Right lobe of liver (tissue), 6 donors: ENCODE measurements around the gene TLNRD1. TPM values are rescaled to one million over a fixed set of nuclear protein-coding genes. Genes with fewer than 3 reads are reported as not detected.

Experiments
- ATAC-seq, 4 donors: fragments of 200-7000 bp; cut with Tn5 transposase; one replicate each; pipeline ENCODE4 v1.9.1; 2020; ENCODE audit warnings: mild to moderate bottlenecking in 4 of 4, moderate library complexity in 4 of 4
- DNase-seq, 3 donors: peaks; one replicate each; pipeline ENCODE4 v3.0.0-alpha.2; 2020
- H3K27ac ChIP-seq, 3 donors: fragments of 200-600 bp; one replicate each; pipeline ENCODE4 v1.8.0; 2022
- H3K27me3 ChIP-seq, 2 donors: fragments of 200-600 bp; one replicate each; pipeline ENCODE4 v1.8.0; 2022
- H3K36me3 ChIP-seq, 4 donors: fragments of 200-600 bp; sonication (generic) in 1 of 4; one replicate each; pipeline versions ENCODE4 v1.5.1 to v1.8.0; 2017 to 2022; ENCODE audit warnings: control low read depth in 1 of 4
- H3K4me1 ChIP-seq, 4 donors: fragments of 200-600 bp; sonication (generic) in 1 of 4; one replicate each; pipeline versions ENCODE4 v1.5.1 to v1.8.0; 2017 to 2022; ENCODE audit warnings: control low read depth in 1 of 4
- H3K4me3 ChIP-seq, 3 donors: fragments of 200-600 bp; one replicate each; pipeline ENCODE4 v1.8.0; 2022
- H3K9me3 ChIP-seq, 4 donors: fragments of 200-600 bp; sonication (generic) in 1 of 4; one replicate each; pipeline versions ENCODE4 v1.5.1 to v1.8.0; 2017 to 2022; ENCODE audit warnings: control low read depth in 1 of 4
- POLR2A ChIP-seq: fragments of 450-650 bp; IDR thresholded peaks from one replicate; pipeline ENCODE4 v1.6.1; 2017; ENCODE audit warnings: antibody characterized with exemption, mild to moderate bottlenecking
- WGBS: methylation state at CpG from one replicate; pipeline ENCODE4 v1.1.6; 2018; ENCODE audit warnings: low coverage, low lambda C conversion rate; ENCODE audit not compliant: insufficient coverage; ENCODE audit errors: missing lambda C conversion rate; 5-methylcytosine and 5-hydroxymethylcytosine counted together
- intact Hi-C, 2 donors: fragments of 100-400 bp; cut with DNase I; formaldehyde crosslinking; loops; one replicate each; pipeline versions ENCODE4 v1.11.2 to v1.14.1; 2022
- microRNA-seq, 2 donors: library from miRNA; unstranded; fragments of <30 nt; microRNA quantifications; one replicate each; pipeline ENCODE4, GENCODE V29; 2019 to 2020
- small RNA-seq, 2 experiments: library from RNA; depleted of rRNA; stranded (forward); fragments of <200 nt; gene quantifications; one replicate each; pipeline ENCODE3, GENCODE V24; 2016
- total RNA-seq, 6 experiments: library from RNA; depleted of rRNA in 2 of 6; stranded (reverse); fragments of >200 nt in 2 of 6; fragmentation: NEBNext Ultra II Directional in 3 of 6; extraction: Animal tissue kit (Norgen Biotek cat#: 25700) in 3 of 6; gene quantifications; one replicate each; pipeline versions ENCODE4 v1.1.0 to v1.2.4, GENCODE V29; 2016 to 2023
- TF ChIP-seq, protein P1 (sequence below), 4 donors: fragments of 200-600 bp in 3 of 4; fragments of 450-650 bp in 1 of 4; IDR thresholded peaks; one replicate each; pipeline versions ENCODE4 v1.5.1 to v1.8.0; 2016 to 2022; ENCODE audit warnings: antibody characterized with exemption in 4 of 4, mild to moderate bottlenecking in 2 of 4
- donor health status: DM: no; HTN: yes; CAD: no.
- donor health status: DM: no; HTN: no; CAD: no.
- donor health status: DM: no; HTN: no; CAD: no.
- donor health status: DM: no; HTN: yes; CAD: no.
- donor health status: DM: no; HTN: yes; CAD: no.

The TLNRD1 gene
- total RNA-seq, 6 experiments from 2014 or later: 3.0 to 7.4 (median 5.5) TPM

DNA sequence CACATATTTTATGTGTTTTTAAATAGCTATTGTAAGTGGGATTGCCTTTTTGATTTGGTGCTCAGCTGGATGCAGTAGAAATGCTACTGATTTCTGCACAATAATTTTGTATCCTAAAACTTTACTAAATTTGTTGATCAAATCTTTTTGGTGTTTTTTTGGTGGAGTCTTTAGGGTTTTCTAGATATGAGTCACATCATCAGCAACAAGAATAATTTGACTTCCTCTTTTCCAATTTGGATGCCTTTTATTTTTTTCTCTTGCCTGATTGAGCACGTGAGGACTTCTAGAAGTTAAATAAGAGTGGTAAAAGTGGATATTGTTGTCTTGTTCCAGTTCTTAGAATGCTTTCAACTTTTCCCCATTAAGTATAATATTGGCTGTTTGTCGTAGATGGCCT, 51.3 kb downstream of the TLNRD1 start:
- Histone ChIP-seq H3K9me3 (no peaks in the 10 kb centered on the region), H3K4me1 (peaks cover 0 to 8% (median 0%) of the 10 kb centered on the region in 4 donors), H3K27ac (no peak overlapping the region), H3K4me3 (no peak overlapping the region), H3K27me3 (no peaks in the 10 kb centered on the region), H3K36me3 (no peaks in the 10 kb centered on the region)
- no peak for ATAC-seq
- intact Hi-C loops: no loop called here
- TF ChIP-seq, protein P1, sequence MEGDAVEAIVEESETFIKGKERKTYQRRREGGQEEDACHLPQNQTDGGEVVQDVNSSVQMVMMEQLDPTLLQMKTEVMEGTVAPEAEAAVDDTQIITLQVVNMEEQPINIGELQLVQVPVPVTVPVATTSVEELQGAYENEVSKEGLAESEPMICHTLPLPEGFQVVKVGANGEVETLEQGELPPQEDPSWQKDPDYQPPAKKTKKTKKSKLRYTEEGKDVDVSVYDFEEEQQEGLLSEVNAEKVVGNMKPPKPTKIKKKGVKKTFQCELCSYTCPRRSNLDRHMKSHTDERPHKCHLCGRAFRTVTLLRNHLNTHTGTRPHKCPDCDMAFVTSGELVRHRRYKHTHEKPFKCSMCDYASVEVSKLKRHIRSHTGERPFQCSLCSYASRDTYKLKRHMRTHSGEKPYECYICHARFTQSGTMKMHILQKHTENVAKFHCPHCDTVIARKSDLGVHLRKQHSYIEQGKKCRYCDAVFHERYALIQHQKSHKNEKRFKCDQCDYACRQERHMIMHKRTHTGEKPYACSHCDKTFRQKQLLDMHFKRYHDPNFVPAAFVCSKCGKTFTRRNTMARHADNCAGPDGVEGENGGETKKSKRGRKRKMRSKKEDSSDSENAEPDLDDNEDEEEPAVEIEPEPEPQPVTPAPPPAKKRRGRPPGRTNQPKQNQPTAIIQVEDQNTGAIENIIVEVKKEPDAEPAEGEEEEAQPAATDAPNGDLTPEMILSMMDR (IDR thresholded peaks at IDR 0.05): no peak
- TF ChIP-seq POLR2A: no peak
- no peak for DNase-seq
- 52% methylated on average over 2 of the region's 2 CpGs for WGBS

DNA sequence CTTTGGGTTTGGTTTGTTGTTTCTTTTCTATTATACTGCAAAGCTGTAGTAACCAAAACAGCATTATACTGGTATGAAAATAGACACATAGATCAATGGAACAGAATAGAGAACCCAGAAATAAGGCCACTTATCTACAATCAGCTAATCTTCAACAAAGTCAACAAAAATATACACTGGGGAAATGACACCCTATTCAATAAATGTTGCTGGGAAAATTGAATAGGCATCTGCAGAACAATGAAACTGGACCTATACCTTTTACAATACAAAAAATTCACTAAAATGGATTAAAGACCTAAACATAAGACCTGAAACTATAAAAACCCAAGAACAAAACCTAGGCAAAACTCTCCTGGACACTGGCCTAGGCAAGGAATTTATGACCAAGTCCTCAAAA, 52.9 kb downstream of the TLNRD1 start:
- no peak for TF ChIP-seq POLR2A
- TF ChIP-seq, protein P1 (IDR thresholded peaks at IDR 0.05): no peak

DNA sequence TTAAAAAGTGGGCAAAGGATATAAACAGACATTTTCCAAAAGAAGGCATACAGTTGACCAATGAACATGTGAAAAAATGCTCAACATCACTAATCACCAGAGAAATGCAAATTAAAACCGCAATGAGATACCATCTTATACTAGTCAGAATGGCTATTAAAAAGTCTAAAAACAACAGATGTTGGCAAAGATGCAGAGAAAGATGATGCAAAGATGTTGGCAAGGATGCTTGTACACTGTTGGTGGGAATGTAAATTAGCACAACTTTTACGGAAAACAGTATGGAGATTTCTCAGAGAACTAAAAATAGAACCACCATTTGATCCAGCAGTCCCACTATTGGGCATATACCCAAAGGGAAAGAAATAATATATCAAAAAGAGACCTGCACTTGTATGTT, 53.5 kb downstream of the TLNRD1 start:
- ATAC-seq: no peak
- WGBS: 71% methylated on average over 2 of the region's 2 CpGs
- intact Hi-C loops: no loop called here
- H3K4me3 ChIP-seq: no peak overlapping the region
- H3K27ac ChIP-seq: no peak overlapping the region
- H3K36me3 ChIP-seq: no peaks in the 10 kb centered on the region
- H3K9me3 ChIP-seq: no peaks in the 10 kb centered on the region
- TF ChIP-seq, protein P1 (IDR thresholded peaks at IDR 0.05): no peak
- TF ChIP-seq POLR2A: no peak
- no peak for DNase-seq
- no peaks in the 10 kb centered on the region for H3K4me1 ChIP-seq
- no peaks in the 10 kb centered on the region for H3K27me3 ChIP-seq

More for the DNA sequence above, 52.9 kb downstream of the TLNRD1 start:
- no peak for ATAC-seq
- Histone ChIP-seq H3K4me3 (no peak overlapping the region), H3K9me3 (no peaks in the 10 kb centered on the region), H3K4me1 (no peaks in the 10 kb centered on the region), H3K27me3 (no peaks in the 10 kb centered on the region), H3K36me3 (no peaks in the 10 kb centered on the region), H3K27ac (no peak overlapping the region)
- DNase-seq: no peak
- intact Hi-C loops: no loop called here

Small RNA genes lying within 50 kb of the gene (microRNA-seq; reads per million reads assigned to microRNA genes)
- gene MIR4514: 0 reads per million in 2 donors

Small RNA genes lying within 50 kb of the gene (small RNA-seq; reads per million reads assigned to genes)
- 0 reads per million in 2 experiments for gene MIR4514

Other genes with a start within 250 kb of the TLNRD1 start
- gene CEMIP, start 221.6 kb upstream of the TLNRD1 start, total RNA-seq: under 1 TPM in 2 of 6 experiments, not detected in 4; 0.64 to 0.74 TPM
- 10 to 100 TPM; 10.8 to 16.7 (median 14.6) TPM for gene MESD, start 11.1 kb upstream of the TLNRD1 start, total RNA-seq
- under 1 TPM in 2 of 6 experiments, not detected in 4; 0.25 to 0.42 TPM for gene CFAP161, start 133.3 kb downstream of the TLNRD1 start, total RNA-seq
- 1 to 10 TPM; 2.0 to 6.8 (median 3.2) TPM for gene IL16, start 196.0 kb downstream of the TLNRD1 start, total RNA-seq